ENCODE results near the gene PBRM1. TPM values are rescaled to one million over a fixed set of nuclear protein-coding genes. Genes with fewer than 3 reads are reported as not detected.

The PBRM1 gene
- polyA plus RNA-seq, 1 donor: 37.5 TPM

- 71% methylated on average over 1 of the region's 3 CpGs for WGBS (ENCODE audit: insufficient coverage, low lambda C conversion rate)
- Histone ChIP-seq H3K27ac (ENCODE audit: low read length) (no peak overlapping the region), H3K4me1 (ENCODE audit: control insufficient read depth, insufficient read depth, low read length) (no peaks in the 10 kb centered on the region), H3K27me3 (ENCODE audit: control insufficient read depth, insufficient read depth, low read length) (no peaks in the 10 kb centered on the region), H3K36me3 (ENCODE audit: control insufficient read depth, insufficient read depth, low read length) (peaks cover 40% of the 10 kb centered on the region), H3K9me3 (ENCODE audit: control insufficient read depth, low read depth, low read length) (no peaks in the 10 kb centered on the region), H3K4me3 (ENCODE audit: low read length) (no peak overlapping the region)
- no peak for DNase-seq
Measured at GRCh38 chr3:52625041-52625440, 60.7 kb downstream of the PBRM1 start.

- no peak overlapping the region for H3K27ac ChIP-seq (ENCODE audit: low read length)
- no peaks in the 10 kb centered on the region for H3K4me1 ChIP-seq (ENCODE audit: control insufficient read depth, insufficient read depth, low read length)
- H3K9me3 ChIP-seq (ENCODE audit: control insufficient read depth, low read depth, low read length): no peaks in the 10 kb centered on the region
- no peak for DNase-seq
- no peaks in the 10 kb centered on the region for H3K27me3 ChIP-seq (ENCODE audit: control insufficient read depth, insufficient read depth, low read length)
- peaks cover 44% of the 10 kb centered on the region for H3K36me3 ChIP-seq (ENCODE audit: control insufficient read depth, insufficient read depth, low read length)
- WGBS (ENCODE audit: insufficient coverage, low lambda C conversion rate): 80% methylated on average over 1 of the region's 2 CpGs
- no peak overlapping the region for H3K4me3 ChIP-seq (ENCODE audit: low read length)
Measured at GRCh38 chr3:52623234-52623792, 62.4 kb downstream of the PBRM1 start.

- 94% methylated on average over 2 of the region's 2 CpGs for WGBS (ENCODE audit: insufficient coverage, low lambda C conversion rate)
- Histone ChIP-seq H3K4me3 (ENCODE audit: low read length) (no peak overlapping the region), H3K4me1 (ENCODE audit: control insufficient read depth, insufficient read depth, low read length) (no peaks in the 10 kb centered on the region), H3K36me3 (ENCODE audit: control insufficient read depth, insufficient read depth, low read length) (peaks cover 40% of the 10 kb centered on the region), H3K9me3 (ENCODE audit: control insufficient read depth, low read depth, low read length) (no peaks in the 10 kb centered on the region), H3K27me3 (ENCODE audit: control insufficient read depth, insufficient read depth, low read length) (no peaks in the 10 kb centered on the region), H3K27ac (ENCODE audit: low read length) (no peak overlapping the region)
- no peak for DNase-seq
Measured at GRCh38 chr3:52620580-52620979, 65.1 kb downstream of the PBRM1 start.

GRCh38 chr3:52615166-52615565, 70.5 kb downstream of the PBRM1 start:
- Histone ChIP-seq H3K4me1 (ENCODE audit: control insufficient read depth, insufficient read depth, low read length) (no peaks in the 10 kb centered on the region), H3K36me3 (ENCODE audit: control insufficient read depth, insufficient read depth, low read length) (peaks cover 55% of the 10 kb centered on the region), H3K4me3 (ENCODE audit: low read length) (no peak overlapping the region), H3K9me3 (ENCODE audit: control insufficient read depth, low read depth, low read length) (no peaks in the 10 kb centered on the region), H3K27me3 (ENCODE audit: control insufficient read depth, insufficient read depth, low read length) (no peaks in the 10 kb centered on the region), H3K27ac (ENCODE audit: low read length) (no peak overlapping the region)
- DNase-seq: no peak

- H3K4me3 ChIP-seq (ENCODE audit: low read length): no peak overlapping the region
- WGBS (ENCODE audit: insufficient coverage, low lambda C conversion rate): 100% methylated on average over 1 of the region's 3 CpGs
- no peak overlapping the region for H3K27ac ChIP-seq (ENCODE audit: low read length)
- H3K4me1 ChIP-seq (ENCODE audit: control insufficient read depth, insufficient read depth, low read length): no peaks in the 10 kb centered on the region
- no peaks in the 10 kb centered on the region for H3K27me3 ChIP-seq (ENCODE audit: control insufficient read depth, insufficient read depth, low read length)
- H3K9me3 ChIP-seq (ENCODE audit: control insufficient read depth, low read depth, low read length): no peaks in the 10 kb centered on the region
- no peak for DNase-seq
- H3K36me3 ChIP-seq (ENCODE audit: control insufficient read depth, insufficient read depth, low read length): peaks cover 54% of the 10 kb centered on the region
Measured at GRCh38 chr3:52614689-52615088, 71.0 kb downstream of the PBRM1 start.

GRCh38 chr3:52609316-52609815, 76.3 kb downstream of the PBRM1 start:
- no peaks in the 10 kb centered on the region for H3K4me1 ChIP-seq (ENCODE audit: control insufficient read depth, insufficient read depth, low read length)
- no peak overlapping the region for H3K4me3 ChIP-seq (ENCODE audit: low read length)
- WGBS (ENCODE audit: insufficient coverage, low lambda C conversion rate): 100% methylated on average over 2 of the region's 8 CpGs
- H3K27me3 ChIP-seq (ENCODE audit: control insufficient read depth, insufficient read depth, low read length): no peaks in the 10 kb centered on the region
- H3K9me3 ChIP-seq (ENCODE audit: control insufficient read depth, low read depth, low read length): no peaks in the 10 kb centered on the region
- DNase-seq: no peak
- H3K36me3 ChIP-seq (ENCODE audit: control insufficient read depth, insufficient read depth, low read length): peaks cover 55% of the 10 kb centered on the region
- H3K27ac ChIP-seq (ENCODE audit: low read length): no peak overlapping the region

- H3K27ac ChIP-seq (ENCODE audit: low read length): no peak overlapping the region
- 100% methylated on average over 1 of the region's 2 CpGs for WGBS (ENCODE audit: insufficient coverage, low lambda C conversion rate)
- peaks cover 56% of the 10 kb centered on the region for H3K36me3 ChIP-seq (ENCODE audit: control insufficient read depth, insufficient read depth, low read length)
- no peaks in the 10 kb centered on the region for H3K9me3 ChIP-seq (ENCODE audit: control insufficient read depth, low read depth, low read length)
- DNase-seq: no peak
- H3K4me3 ChIP-seq (ENCODE audit: low read length): no peak overlapping the region
- no peaks in the 10 kb centered on the region for H3K27me3 ChIP-seq (ENCODE audit: control insufficient read depth, insufficient read depth, low read length)
- H3K4me1 ChIP-seq (ENCODE audit: control insufficient read depth, insufficient read depth, low read length): no peaks in the 10 kb centered on the region
Measured at GRCh38 chr3:52608337-52608736, 77.4 kb downstream of the PBRM1 start.

GRCh38 chr3:52606373-52607085, 79.2 kb downstream of the PBRM1 start:
- WGBS (ENCODE audit: insufficient coverage, low lambda C conversion rate): 100% methylated on average over 2 of the region's 5 CpGs
- H3K27me3 ChIP-seq (ENCODE audit: control insufficient read depth, insufficient read depth, low read length): no peaks in the 10 kb centered on the region
- peaks cover 65% of the 10 kb centered on the region for H3K36me3 ChIP-seq (ENCODE audit: control insufficient read depth, insufficient read depth, low read length)
- H3K27ac ChIP-seq (ENCODE audit: low read length): no peak overlapping the region
- H3K4me1 ChIP-seq (ENCODE audit: control insufficient read depth, insufficient read depth, low read length): no peaks in the 10 kb centered on the region
- no peak for DNase-seq
- H3K9me3 ChIP-seq (ENCODE audit: control insufficient read depth, low read depth, low read length): peaks cover 2% of the 10 kb centered on the region
- no peak overlapping the region for H3K4me3 ChIP-seq (ENCODE audit: low read length)

- H3K9me3 ChIP-seq (ENCODE audit: control insufficient read depth, low read depth, low read length): peaks cover 15% of the 10 kb centered on the region
- H3K4me1 ChIP-seq (ENCODE audit: control insufficient read depth, insufficient read depth, low read length): no peaks in the 10 kb centered on the region
- H3K4me3 ChIP-seq (ENCODE audit: low read length): no peak overlapping the region
- H3K27me3 ChIP-seq (ENCODE audit: control insufficient read depth, insufficient read depth, low read length): no peaks in the 10 kb centered on the region
- peaks cover 50% of the 10 kb centered on the region for H3K36me3 ChIP-seq (ENCODE audit: control insufficient read depth, insufficient read depth, low read length)
- DNase-seq: no peak
- H3K27ac ChIP-seq (ENCODE audit: low read length): no peak overlapping the region
Measured at GRCh38 chr3:52600258-52600657, 85.5 kb downstream of the PBRM1 start.

GRCh38 chr3:52596658-52597265, 89.0 kb downstream of the PBRM1 start:
- H3K4me1 ChIP-seq (ENCODE audit: control insufficient read depth, insufficient read depth, low read length): no peaks in the 10 kb centered on the region
- H3K4me3 ChIP-seq (ENCODE audit: low read length): no peak overlapping the region
- peaks cover 15% of the 10 kb centered on the region for H3K9me3 ChIP-seq (ENCODE audit: control insufficient read depth, low read depth, low read length)
- no peak for DNase-seq
- H3K36me3 ChIP-seq (ENCODE audit: control insufficient read depth, insufficient read depth, low read length): peaks cover 24% of the 10 kb centered on the region
- WGBS (ENCODE audit: insufficient coverage, low lambda C conversion rate): no CpG with 5 or more reads among the region's 4 CpGs
- H3K27ac ChIP-seq (ENCODE audit: low read length): no peak overlapping the region
- H3K27me3 ChIP-seq (ENCODE audit: control insufficient read depth, insufficient read depth, low read length): no peaks in the 10 kb centered on the region
